Cardiac fibroblast (primary cell): Measurements from ENCODE around the gene COL4A4.
"Not testable (repeated sequence)": the region's sequence is repeated elsewhere in the genome, so short reads cannot be mapped to it uniquely, and the experiment has no call there.

Source experiments
- DNase-seq, 2 donors: peaks; one replicate each; pipeline versions ENCODE4 v3.0.0 to v3.0.0-alpha.2; 2010; ENCODE audit warnings: low read depth in 2 of 2
- H3K4me3 ChIP-seq, 2 donors: replicated peaks in 1 of 2; 1 replicate in 1 of 2; 2 replicates in 1 of 2; pipeline ENCODE4 v1.5.1; 2011; ENCODE audit warnings: low read depth in 2 of 2, low read length in 2 of 2, mild to moderate bottlenecking in 2 of 2, moderate library complexity in 1 of 2
- CTCF ChIP-seq: IDR thresholded peaks from one replicate; pipeline ENCODE4 v1.5.1; 2011; ENCODE audit warnings: low read depth, mild to moderate bottlenecking, low read length, inconsistent platforms

COL4A4 gene

GRCh38 chr2:227183657-227184367 is 19.8 kb upstream of the COL4A4 start:
- TF ChIP-seq CTCF, result no peak
- H3K4me3 ChIP-seq, result no peak overlapping the region
- peak in 1 of 2 donors; percentile 11 for DNase-seq

GRCh38 chr2:227182765-227183164 is 18.8 kb upstream of the COL4A4 start:
- no peak for DNase-seq
- no peak for TF ChIP-seq CTCF
- no peak overlapping the region for H3K4me3 ChIP-seq

- no peak for DNase-seq
- TF ChIP-seq CTCF, result no peak
- no peak overlapping the region for H3K4me3 ChIP-seq
Observed at GRCh38 chr2:227180770-227181169, 16.8 kb upstream of the COL4A4 start.

- TF ChIP-seq CTCF, result no peak
- H3K4me3 ChIP-seq, result no peak overlapping the region
- no peak for DNase-seq
Observed at GRCh38 chr2:227179988-227180685, 16.1 kb upstream of the COL4A4 start.

GRCh38 chr2:227177592-227178336 is 13.8 kb upstream of the COL4A4 start:
- no peak for DNase-seq
- TF ChIP-seq CTCF, result no peak
- no peak overlapping the region for H3K4me3 ChIP-seq

GRCh38 chr2:227171779-227172178 is 7.8 kb upstream of the COL4A4 start:
- not testable (repeated sequence) for H3K4me3 ChIP-seq, DNase-seq

- H3K4me3 ChIP-seq, result peak overlapping the region in 1 of 2 donors; percentile 63
- no peak for TF ChIP-seq CTCF
- DNase-seq, result no peak
Observed at GRCh38 chr2:227164763-227165291, 822 bp upstream of the COL4A4 start.
